ENCODE results near the gene TNFAIP1.

GRCh38 chr17:28369684-28370034 lies 34.1 kb downstream of the TNFAIP1 start:
- no peak for TF ChIP-seq POLR2AphosphoS5 (IDR thresholded peaks at IDR 0.05)
- TF ChIP-seq POLR2A (IDR thresholded peaks at IDR 0.05) = no peak
